Activated T-helper 2 cell treated with anti-CD3 and anti-CD28 coated beads, Interferon-gamma antibody, Interleukin-2, Interleukin-4, amounts not matched to agents 10 μg/mL and 5 μg/mL and 100 μg/mL, durations not matched to agents 14 hours and 24 hours and 36 hours (primary cell): ENCODE measurements around the gene ATN1. TPM values are rescaled to one million over a fixed set of nuclear protein-coding genes. Genes with fewer than 3 reads are reported as not detected.
A peak's percentile ranks its signal among the peaks of the same experiment; 100 is the strongest.

Source experiments
- DNase-seq: peaks from one replicate; pipeline ENCODE4 v3.0.0; 2021; ENCODE audit warnings: low spot score
- H3K27ac Mint-ChIP-seq: one replicate; pipeline ENCODE4 v1.8.0; 2021; ENCODE audit warnings: mixed read lengths
- H3K27me3 Mint-ChIP-seq: one replicate; pipeline ENCODE4 v1.8.0; 2021; ENCODE audit warnings: low read depth, mixed read lengths
- H3K36me3 Mint-ChIP-seq: one replicate; pipeline ENCODE4 v1.8.0; 2021; ENCODE audit warnings: low read depth, mixed read lengths
- H3K4me1 Mint-ChIP-seq: one replicate; pipeline ENCODE4 v1.8.0; 2021; ENCODE audit warnings: low read depth, mixed read lengths
- H3K4me3 Mint-ChIP-seq: one replicate; pipeline ENCODE4 v1.8.0; 2021; ENCODE audit warnings: low read depth, mild to moderate bottlenecking, moderate library complexity, mixed read lengths
- H3K9me3 Mint-ChIP-seq: one replicate; pipeline ENCODE4 v1.8.0; 2021; ENCODE audit warnings: mixed read lengths
- intact Hi-C: fragments of 100-400 bp; cut with micrococcal nuclease; formaldehyde crosslinking; loops from one replicate; pipeline ENCODE4 v1.15.1; 2023
- total RNA-seq: library from RNA; stranded (reverse); gene quantifications from 2 replicates; pipeline ENCODE4 v1.2.3, GENCODE V29; 2022

ATN1 gene
- total RNA-seq, 1 donor from 2014 or later: 70.5 TPM

DNA sequence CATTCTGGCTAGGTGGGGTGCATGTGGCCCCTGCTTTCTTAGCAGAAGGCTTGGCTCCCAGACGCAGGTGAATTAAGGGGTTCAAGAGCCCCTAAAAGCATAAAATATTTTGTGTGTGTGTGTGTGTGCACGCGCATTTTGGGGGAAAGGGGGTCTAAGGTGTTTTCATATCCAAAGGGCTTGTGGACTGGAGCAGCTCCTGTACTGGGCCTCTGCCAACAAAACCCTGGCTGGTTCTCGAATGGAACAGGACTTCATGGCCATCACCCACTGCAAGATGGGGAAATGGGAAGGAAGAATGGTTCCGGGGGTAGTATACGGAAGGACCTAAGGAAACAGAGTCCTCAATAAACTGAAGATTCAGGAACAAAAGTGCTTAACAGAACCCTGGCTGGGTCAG, 3.9 kb upstream of the ATN1 start:
- Mint-ChIP-seq H3K36me3 (peaks cover 50% of the 10 kb centered on the region), H3K27ac (no peak overlapping the region), H3K4me3 (no peak overlapping the region), H3K9me3 (no peaks in the 10 kb centered on the region), H3K4me1 (peaks cover 41% of the 10 kb centered on the region), H3K27me3 (no peaks in the 10 kb centered on the region)
- DNase-seq: no peak
- intact Hi-C loops: loop anchor here (1.0 to 2.0 kb wide), 3 partner anchors 14 to 169 kb away; partner anchors contain the start of gene C1R

DNA sequence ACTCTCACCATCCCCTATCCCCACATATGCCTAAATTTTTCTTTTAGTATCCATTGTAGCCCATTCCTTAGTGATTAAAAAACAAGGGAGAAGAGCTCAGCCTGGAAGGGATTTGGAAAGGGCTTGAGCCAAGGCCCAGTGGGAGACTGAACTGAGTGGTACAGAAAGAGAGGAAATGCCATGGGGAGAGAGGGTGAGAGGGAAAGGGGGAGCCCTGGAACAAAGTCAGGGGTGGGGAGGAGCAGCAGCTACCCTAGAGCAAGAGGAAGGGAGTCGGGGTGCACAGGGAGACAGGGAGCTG, 2.6 kb upstream of the ATN1 start:
- H3K4me1 Mint-ChIP-seq: peaks cover 46% of the 10 kb centered on the region
- DNase-seq: no peak
- peaks cover 36% of the 10 kb centered on the region for H3K36me3 Mint-ChIP-seq
- no peaks in the 10 kb centered on the region for H3K27me3 Mint-ChIP-seq
- no peaks in the 10 kb centered on the region for H3K9me3 Mint-ChIP-seq
- H3K4me3 Mint-ChIP-seq: no peak overlapping the region
- intact Hi-C loops: loop anchor here (2.0 kb wide), 2 partner anchors 40 to 168 kb away; partner anchors contain the start of gene C1R
- H3K27ac Mint-ChIP-seq: peak overlapping the region; percentile 56

DNA sequence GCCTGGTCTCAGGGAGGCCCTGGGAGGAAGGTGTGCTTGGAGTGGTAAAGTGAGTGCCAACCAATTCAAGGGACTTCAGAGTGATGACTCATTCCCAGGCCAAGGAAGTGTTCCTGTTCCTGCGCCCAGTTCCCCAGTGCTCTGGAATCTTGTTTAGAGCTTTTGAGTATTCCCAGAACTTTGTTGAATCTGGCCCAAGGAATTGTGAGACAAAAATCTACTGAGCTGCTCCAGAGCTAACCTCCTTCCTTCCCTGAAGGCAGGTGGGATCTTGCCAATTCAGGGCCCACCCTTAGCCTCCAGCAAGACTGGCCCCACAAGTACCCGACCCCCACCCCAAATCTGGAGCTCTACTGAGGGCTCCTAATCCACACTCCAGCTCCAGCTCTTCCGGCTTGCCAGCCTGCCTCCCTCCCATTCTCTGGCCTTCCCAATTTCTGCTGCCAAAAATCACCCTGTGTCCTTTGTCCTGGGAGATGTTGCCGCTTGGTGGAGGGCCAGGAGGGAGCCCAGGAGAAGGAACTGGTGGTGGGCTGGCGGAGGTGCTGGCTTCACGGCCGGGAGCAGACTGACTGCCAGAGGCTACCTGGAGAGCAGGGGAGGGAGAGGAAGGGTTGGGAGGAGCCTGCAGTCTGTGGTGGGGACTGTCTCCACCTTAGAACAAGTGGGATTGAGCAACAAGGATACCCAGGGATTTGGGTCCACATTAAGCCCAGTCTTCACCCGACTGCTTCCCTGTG, 2.0 kb upstream of the ATN1 start:
- Mint-ChIP-seq H3K36me3 (peaks cover 36% of the 10 kb centered on the region), H3K27ac (peak overlapping the region; percentile 31), H3K4me1 (peaks cover 48% of the 10 kb centered on the region), H3K9me3 (no peaks in the 10 kb centered on the region), H3K4me3 (peak overlapping the region; percentile 83), H3K27me3 (no peaks in the 10 kb centered on the region)
- intact Hi-C loops: loop anchor here (2.0 kb wide), 2 partner anchors 39 to 167 kb away; partner anchors contain the start of gene C1R
- DNase-seq: no peak

DNA sequence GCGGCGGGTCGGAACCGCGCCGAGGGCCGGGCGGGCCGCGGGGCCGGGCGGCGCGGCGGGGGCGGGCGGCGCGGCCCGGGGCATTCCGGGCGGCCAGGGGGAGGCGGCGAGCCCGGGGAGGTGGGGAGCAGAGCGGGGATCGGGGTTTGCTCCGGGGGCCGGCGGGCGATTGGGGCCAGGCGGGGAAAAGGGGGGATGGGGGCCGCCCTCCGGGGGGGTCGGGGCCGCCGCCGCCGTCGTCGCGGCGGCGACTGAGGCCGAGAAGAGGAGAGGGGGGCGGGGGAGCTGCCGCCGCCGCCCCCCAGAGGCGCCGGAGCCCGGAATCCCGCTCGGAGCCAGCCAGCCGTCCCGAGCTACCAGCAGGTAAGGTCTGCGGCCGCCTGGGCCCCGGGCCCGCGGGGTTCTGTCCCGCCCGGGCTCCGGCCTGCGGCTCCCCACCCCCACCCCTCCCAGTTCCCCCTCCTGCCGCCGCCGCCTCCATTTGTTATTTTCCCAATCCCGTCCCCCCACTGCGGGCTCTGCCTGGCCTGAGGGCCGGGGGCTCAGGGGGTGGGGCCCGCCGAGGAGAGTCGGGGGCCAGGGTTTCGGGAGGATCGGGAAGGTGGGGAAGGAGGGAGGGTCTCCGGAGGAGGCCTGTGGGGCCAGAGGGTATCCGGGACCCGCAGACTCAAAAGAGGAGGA, 403 bp downstream of the ATN1 start:
- Mint-ChIP-seq H3K9me3 (no peaks in the 10 kb centered on the region), H3K4me1 (peaks cover 61% of the 10 kb centered on the region), H3K4me3 (peak overlapping the region; percentile 94), H3K27me3 (no peaks in the 10 kb centered on the region), H3K27ac (peak overlapping the region; percentile 85), H3K36me3 (peaks cover 26% of the 10 kb centered on the region)
- intact Hi-C loops: no loop called here
- no peak for DNase-seq

DNA sequence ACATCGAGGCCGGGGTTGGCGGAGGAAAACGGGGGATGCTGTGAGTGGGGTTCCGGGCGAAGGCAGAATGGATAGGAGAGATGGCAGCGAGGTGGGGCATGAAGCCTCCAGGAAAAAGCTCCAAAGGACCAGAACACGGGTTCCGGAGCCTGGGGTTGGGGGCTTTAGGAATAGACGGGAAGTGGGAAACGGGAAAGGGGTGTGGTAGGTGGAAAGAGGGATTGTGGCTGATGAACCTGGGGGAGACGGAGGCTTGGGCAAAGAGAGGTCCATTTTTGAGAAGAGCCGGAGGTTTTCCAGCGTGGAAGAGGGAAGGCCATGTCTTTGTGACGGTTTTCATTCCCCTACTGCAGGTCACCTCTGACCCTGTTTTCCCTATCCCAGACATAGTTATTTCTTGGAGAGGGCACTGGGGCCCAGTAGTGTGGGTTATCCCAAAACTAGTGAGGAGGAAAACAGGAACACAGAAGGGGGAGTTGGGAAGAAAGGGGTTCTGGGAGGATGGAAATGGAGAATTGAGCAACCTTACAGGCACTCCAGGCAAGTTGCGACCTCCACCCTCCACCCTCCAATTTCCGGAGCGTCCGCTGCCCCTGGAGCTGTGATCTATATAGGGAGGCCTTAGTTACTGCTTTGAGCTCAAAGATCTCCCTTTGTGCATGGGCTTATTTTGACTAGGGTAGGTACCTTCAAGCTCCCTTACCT, 1.1 kb downstream of the ATN1 start:
- Mint-ChIP-seq H3K9me3 (no peaks in the 10 kb centered on the region), H3K4me1 (peaks cover 65% of the 10 kb centered on the region), H3K27me3 (no peaks in the 10 kb centered on the region), H3K27ac (peak overlapping the region; percentile 85), H3K36me3 (peaks cover 26% of the 10 kb centered on the region), H3K4me3 (peak overlapping the region; percentile 94)
- intact Hi-C loops: no loop called here
- DNase-seq: no peak

DNA sequence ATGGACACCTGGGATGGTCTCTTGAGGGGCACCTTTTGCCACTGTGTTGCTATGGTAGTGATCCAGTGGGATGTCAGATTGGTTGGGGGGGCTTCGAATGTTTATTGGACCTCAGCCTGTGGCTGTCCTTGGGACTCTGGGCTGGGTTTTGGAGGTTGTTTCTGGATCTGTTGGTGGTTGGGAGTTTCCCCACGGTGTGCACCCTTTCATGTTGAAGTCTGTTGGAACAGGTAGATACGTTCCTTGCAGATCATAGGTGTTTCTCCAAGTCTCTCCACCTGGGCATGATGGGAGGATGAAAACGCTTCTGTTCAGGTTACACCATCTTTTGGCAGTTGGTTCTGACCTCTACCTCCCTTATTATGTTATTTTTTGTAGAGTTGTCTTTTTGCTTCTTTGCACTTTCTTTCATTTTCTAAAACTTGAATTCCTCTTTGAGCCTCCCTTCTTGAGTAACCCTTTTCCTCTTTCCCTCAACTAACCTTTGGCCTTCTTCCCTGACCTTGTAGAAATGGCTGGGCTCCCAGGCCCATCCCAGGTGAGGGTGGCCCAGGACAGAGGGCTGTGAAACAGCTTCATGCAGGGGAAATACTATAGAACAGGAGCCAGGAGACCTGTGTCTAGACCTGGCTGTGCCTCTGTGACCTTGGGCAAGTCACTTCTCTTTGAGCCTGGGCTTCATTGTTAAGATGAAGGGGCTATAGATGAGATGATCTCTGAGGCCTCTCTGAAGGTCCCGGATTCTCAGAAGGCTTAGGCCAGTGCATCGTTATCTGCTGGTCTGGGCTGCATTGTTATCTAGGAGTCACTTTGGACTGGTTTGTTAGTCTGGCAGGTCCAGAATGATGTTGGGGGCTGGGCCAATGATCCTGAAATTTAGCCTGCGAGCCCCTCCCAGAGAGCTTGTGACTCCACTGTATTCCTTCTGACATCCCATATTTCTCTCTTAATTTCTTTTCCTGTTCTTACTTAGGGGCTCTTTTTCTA, 2.0 kb downstream of the ATN1 start:
- H3K4me3 Mint-ChIP-seq: peak overlapping the region; percentile 94

DNA sequence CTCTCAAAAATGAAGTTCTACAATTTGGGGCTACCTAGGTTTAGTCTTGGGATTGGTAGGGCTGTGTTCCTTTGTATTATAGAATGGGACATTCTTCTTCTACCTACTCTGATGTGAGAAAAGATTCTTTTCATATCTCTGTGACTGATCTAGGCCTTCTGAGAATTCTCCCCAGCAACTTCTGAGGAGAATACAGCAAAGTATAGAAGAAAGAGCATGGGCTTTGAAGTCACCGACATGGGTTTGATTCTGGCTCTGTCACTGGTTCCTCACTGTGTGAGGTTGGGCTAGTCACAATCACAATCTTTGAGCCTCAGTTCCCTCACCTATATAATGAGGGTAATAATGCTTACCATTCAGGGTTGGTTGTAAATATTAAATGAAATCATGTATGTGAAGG, 5.0 kb downstream of the ATN1 start:
- Mint-ChIP-seq H3K27ac (peak overlapping the region; percentile 70), H3K4me1 (peaks cover 66% of the 10 kb centered on the region), H3K4me3 (peak overlapping the region; percentile 35), H3K36me3 (peaks cover 48% of the 10 kb centered on the region), H3K27me3 (no peaks in the 10 kb centered on the region), H3K9me3 (no peaks in the 10 kb centered on the region)
- intact Hi-C loops: no loop called here
- DNase-seq: no peak

More for the DNA sequence above, 2.0 kb downstream of the ATN1 start:
- no peak for DNase-seq
- Mint-ChIP-seq H3K27ac (peak overlapping the region; percentile 74), H3K36me3 (peaks cover 25% of the 10 kb centered on the region), H3K27me3 (no peaks in the 10 kb centered on the region), H3K4me1 (peaks cover 64% of the 10 kb centered on the region), H3K9me3 (no peaks in the 10 kb centered on the region)
- intact Hi-C loops: no loop called here

DNA sequence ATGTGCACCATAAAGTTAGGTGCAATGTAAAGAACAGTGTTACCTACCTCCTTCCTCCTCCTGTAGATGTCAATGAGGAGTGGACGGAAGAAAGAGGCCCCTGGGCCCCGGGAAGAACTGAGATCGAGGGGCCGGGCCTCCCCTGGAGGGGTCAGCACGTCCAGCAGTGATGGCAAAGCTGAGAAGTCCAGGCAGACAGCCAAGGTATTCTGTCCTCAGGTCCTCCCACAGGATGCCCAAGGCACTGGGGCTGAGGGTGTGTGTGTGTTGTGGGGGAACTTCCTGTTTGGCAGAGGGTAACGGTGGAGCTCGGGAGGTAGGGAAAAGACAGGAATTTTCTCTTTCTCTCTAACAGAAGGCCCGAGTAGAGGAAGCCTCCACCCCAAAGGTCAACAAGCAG, 6.4 kb downstream of the ATN1 start:
- no peaks in the 10 kb centered on the region for H3K9me3 Mint-ChIP-seq
- DNase-seq: no peak
- H3K4me3 Mint-ChIP-seq: peak overlapping the region; percentile 6
- H3K27ac Mint-ChIP-seq: peak overlapping the region; percentile 95
- peaks cover 48% of the 10 kb centered on the region for H3K36me3 Mint-ChIP-seq
- no peaks in the 10 kb centered on the region for H3K27me3 Mint-ChIP-seq
- peaks cover 63% of the 10 kb centered on the region for H3K4me1 Mint-ChIP-seq
- intact Hi-C loops: no loop called here

DNA sequence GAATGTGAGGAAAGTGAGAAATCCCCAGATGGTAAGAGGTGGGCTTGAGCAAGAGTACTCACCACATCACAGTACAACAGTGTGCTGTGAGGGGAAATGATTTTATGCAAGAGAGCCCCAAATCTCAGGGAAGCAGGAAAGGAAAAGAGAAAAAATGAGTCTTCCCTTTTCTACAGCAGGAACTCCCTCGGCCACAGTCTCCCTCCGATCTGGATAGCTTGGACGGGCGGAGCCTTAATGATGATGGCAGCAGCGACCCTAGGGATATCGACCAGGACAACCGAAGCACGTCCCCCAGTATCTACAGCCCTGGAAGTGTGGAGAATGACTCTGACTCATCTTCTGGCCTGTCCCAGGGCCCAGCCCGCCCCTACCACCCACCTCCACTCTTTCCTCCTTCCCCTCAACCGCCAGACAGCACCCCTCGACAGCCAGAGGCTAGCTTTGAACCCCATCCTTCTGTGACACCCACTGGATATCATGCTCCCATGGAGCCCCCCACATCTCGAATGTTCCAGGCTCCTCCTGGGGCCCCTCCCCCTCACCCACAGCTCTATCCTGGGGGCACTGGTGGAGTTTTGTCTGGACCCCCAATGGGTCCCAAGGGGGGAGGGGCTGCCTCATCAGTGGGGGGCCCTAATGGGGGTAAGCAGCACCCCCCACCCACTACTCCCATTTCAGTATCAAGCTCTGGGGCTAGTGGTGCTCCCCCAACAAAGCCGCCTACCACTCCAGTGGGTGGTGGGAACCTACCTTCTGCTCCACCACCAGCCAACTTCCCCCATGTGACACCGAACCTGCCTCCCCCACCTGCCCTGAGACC, 7.8 kb downstream of the ATN1 start:
- Mint-ChIP-seq H3K4me1 (peaks cover 53% of the 10 kb centered on the region), H3K27me3 (no peaks in the 10 kb centered on the region), H3K36me3 (peaks cover 59% of the 10 kb centered on the region), H3K4me3 (peak overlapping the region; percentile 80), H3K9me3 (no peaks in the 10 kb centered on the region), H3K27ac (peak overlapping the region; percentile 95)
- intact Hi-C loops: no loop called here
- no peak for DNase-seq

DNA sequence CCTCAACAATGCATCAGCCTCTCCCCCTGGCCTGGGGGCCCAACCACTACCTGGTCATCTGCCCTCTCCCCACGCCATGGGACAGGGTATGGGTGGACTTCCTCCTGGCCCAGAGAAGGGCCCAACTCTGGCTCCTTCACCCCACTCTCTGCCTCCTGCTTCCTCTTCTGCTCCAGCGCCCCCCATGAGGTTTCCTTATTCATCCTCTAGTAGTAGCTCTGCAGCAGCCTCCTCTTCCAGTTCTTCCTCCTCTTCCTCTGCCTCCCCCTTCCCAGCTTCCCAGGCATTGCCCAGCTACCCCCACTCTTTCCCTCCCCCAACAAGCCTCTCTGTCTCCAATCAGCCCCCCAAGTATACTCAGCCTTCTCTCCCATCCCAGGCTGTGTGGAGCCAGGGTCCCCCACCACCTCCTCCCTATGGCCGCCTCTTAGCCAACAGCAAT, 8.5 kb downstream of the ATN1 start:
- H3K27me3 Mint-ChIP-seq: no peaks in the 10 kb centered on the region
- H3K27ac Mint-ChIP-seq: peak overlapping the region; percentile 95
- H3K36me3 Mint-ChIP-seq: peaks cover 58% of the 10 kb centered on the region
- intact Hi-C loops: no loop called here
- H3K4me3 Mint-ChIP-seq: peak overlapping the region; percentile 80
- H3K4me1 Mint-ChIP-seq: peaks cover 48% of the 10 kb centered on the region
- no peaks in the 10 kb centered on the region for H3K9me3 Mint-ChIP-seq
- no peak for DNase-seq

DNA sequence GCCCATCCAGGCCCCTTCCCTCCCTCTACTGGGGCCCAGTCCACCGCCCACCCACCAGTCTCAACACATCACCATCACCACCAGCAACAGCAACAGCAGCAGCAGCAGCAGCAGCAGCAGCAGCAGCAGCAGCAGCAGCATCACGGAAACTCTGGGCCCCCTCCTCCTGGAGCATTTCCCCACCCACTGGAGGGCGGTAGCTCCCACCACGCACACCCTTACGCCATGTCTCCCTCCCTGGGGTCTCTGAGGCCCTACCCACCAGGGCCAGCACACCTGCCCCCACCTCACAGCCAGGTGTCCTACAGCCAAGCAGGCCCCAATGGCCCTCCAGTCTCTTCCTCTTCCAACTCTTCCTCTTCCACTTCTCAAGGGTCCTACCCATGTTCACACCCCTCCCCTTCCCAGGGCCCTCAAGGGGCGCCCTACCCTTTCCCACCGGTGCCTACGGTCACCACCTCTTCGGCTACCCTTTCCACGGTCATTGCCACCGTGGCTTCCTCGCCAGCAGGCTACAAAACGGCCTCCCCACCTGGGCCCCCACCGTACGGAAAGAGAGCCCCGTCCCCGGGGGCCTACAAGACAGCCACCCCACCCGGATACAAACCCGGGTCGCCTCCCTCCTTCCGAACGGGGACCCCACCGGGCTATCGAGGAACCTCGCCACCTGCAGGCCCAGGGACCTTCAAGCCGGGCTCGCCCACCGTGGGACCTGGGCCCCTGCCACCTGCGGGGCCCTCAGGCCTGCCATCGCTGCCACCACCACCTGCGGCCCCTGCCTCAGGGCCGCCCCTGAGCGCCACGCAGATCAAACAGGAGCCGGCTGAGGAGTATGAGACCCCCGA, 9.1 kb downstream of the ATN1 start:
- Mint-ChIP-seq H3K4me1 (peaks cover 48% of the 10 kb centered on the region), H3K27ac (peak overlapping the region; percentile 95), H3K4me3 (peak overlapping the region; percentile 80), H3K27me3 (no peaks in the 10 kb centered on the region), H3K9me3 (no peaks in the 10 kb centered on the region), H3K36me3 (peaks cover 60% of the 10 kb centered on the region)
- intact Hi-C loops: no loop called here
- peak; percentile 65 for DNase-seq
